Heart left ventricle (tissue), 16 donors: ENCODE measurements around the gene FAM118B. TPM values are rescaled to one million over a fixed set of nuclear protein-coding genes. Genes with fewer than 3 reads are reported as not detected.

ENCODE experiments used
- ATAC-seq, 4 donors: fragments of 200-7000 bp; cut with Tn5 transposase; one replicate each; pipeline ENCODE4 v1.9.1; 2020 to 2022; ENCODE audit warnings: moderate library complexity in 4 of 4, mild to moderate bottlenecking in 3 of 4, moderate number of reproducible peaks in 1 of 4
- DNase-seq, 5 donors: peaks; one replicate each; pipeline ENCODE4 v3.0.0-alpha.2; 2020
- H3K27ac ChIP-seq, 12 donors: fragments of 200-600 bp; sonication (generic) in 4 of 12; one replicate each; pipeline versions ENCODE4 v1.5.0 to v1.8.0; 2016 to 2022; ENCODE audit warnings: mild to moderate bottlenecking in 2 of 12
- H3K27me3 ChIP-seq, 9 donors: fragments of 200-600 bp; sonication (generic) in 2 of 9; one replicate each; pipeline versions ENCODE4 v1.5.1 to v1.8.0; 2016 to 2022; ENCODE audit warnings: mild to moderate bottlenecking in 3 of 9
- H3K36me3 ChIP-seq, 9 donors: fragments of 200-600 bp; sonication (generic) in 2 of 9; one replicate each; pipeline versions ENCODE4 v1.5.0 to v1.8.0; 2018 to 2022; ENCODE audit warnings: mild to moderate bottlenecking in 2 of 9
- H3K4me1 ChIP-seq, 12 donors: fragments of 200-600 bp; sonication (generic) in 4 of 12; one replicate each; pipeline versions ENCODE4 v1.5.0 to v1.8.0; 2016 to 2022; ENCODE audit warnings: mild to moderate bottlenecking in 3 of 12
- H3K4me3 ChIP-seq, 12 donors: fragments of 200-600 bp; sonication (generic) in 4 of 12; one replicate each; pipeline versions ENCODE4 v1.5.0 to v1.8.0; 2017 to 2022; ENCODE audit warnings: mild to moderate bottlenecking in 9 of 12, moderate library complexity in 4 of 12
- H3K9me3 ChIP-seq, 12 donors: fragments of 200-600 bp; sonication (generic) in 4 of 12; one replicate each; pipeline versions ENCODE4 v1.5.0 to v1.8.0; 2016 to 2022; ENCODE audit warnings: mild to moderate bottlenecking in 1 of 12
- POLR2A ChIP-seq, 2 donors: fragments of 450-650 bp; IDR thresholded peaks; one replicate each; pipeline ENCODE4 v1.6.1; 2017; ENCODE audit warnings: antibody characterized with exemption in 2 of 2, mild to moderate bottlenecking in 2 of 2, moderate library complexity in 2 of 2
- WGBS, 4 donors: extraction: QIAGEN DNeasy Blood & Tissue Kit in 2 of 4; methylation state at CpG; one replicate each; pipeline versions ENCODE4 v1.1.5 to v1.1.7; 2013 to 2018; 5-methylcytosine and 5-hydroxymethylcytosine counted together
- intact Hi-C, 10 donors: fragments of 100-400 bp; cut with DNase I; formaldehyde crosslinking; loops; one replicate each; pipeline versions ENCODE4 v1.11.1 to v1.14.2; 2022
- polyA plus RNA-seq, 2 donors: library from polyadenylated mRNA; stranded (reverse); fragments of 200-250 nt; gene quantifications; one replicate each; pipeline ENCODE4 v1.2.3, GENCODE V29; 2013
- total RNA-seq, 9 donors: library from RNA; depleted of rRNA in 2 of 9; stranded (reverse); fragments of >200 nt in 2 of 9; fragmentation: NEBNext Ultra II Directional in 3 of 9; extraction: Animal tissue kit (Norgen Biotek cat#: 25700) in 3 of 9; gene quantifications; one replicate each; pipeline versions ENCODE4 v1.1.0 to v1.2.4, GENCODE V29; 2016 to 2023
- TF ChIP-seq, protein P1 (sequence below), 12 donors: fragments of 200-600 bp; sonication (generic) in 4 of 12; IDR thresholded peaks; one replicate each; pipeline versions ENCODE4 v1.5.0 to v1.8.0; 2018 to 2022; ENCODE audit warnings: antibody characterized with exemption in 12 of 12, mild to moderate bottlenecking in 5 of 12
- donor health status: ischemic (EF 13 %, LVEDD 7.1; RV severe dilation, severe dysfunction).
- donor health status: healthy with polysubstance abuse.
- donor health status: DM: no; HTN: yes; CAD: no.
- donor health status: DM: no; HTN: no; CAD: no.
- donor health status: ischemic (EF 25% LVEDD 6.9; RV normal size, moderate dysfunction).
- donor health status: ischemic (EF 25% LVEDD 5.7; RV mildly dilated, moderate dysfunction).
- donor health status: healthy.
- donor health status: DM: yes; HTN: yes; CAD: no.
- donor health status: ischemic (EF 35%, LVEDD 5.7; RV mildly dilated, moderate dysfunction).
- donor health status: nonischemic (EF 11% LVEDD 7.7; RV severe dilation, severe dysfunction).
- donor health status: DM: yes; HTN: yes; CAD: no.
- donor health status: PGD.
- donor health status: ischemic (EF 29% LVEDD 5.4; RV normal size, mild dysfunction).
- donor health status: nonischemic (EF 23%, LVEDD 6.1; RV moderate dilation, normal function).

Gene FAM118B
- total and polyA plus RNA-seq, 11 donors, result 8.5 to 41.0 (median 21.8) TPM

DNA sequence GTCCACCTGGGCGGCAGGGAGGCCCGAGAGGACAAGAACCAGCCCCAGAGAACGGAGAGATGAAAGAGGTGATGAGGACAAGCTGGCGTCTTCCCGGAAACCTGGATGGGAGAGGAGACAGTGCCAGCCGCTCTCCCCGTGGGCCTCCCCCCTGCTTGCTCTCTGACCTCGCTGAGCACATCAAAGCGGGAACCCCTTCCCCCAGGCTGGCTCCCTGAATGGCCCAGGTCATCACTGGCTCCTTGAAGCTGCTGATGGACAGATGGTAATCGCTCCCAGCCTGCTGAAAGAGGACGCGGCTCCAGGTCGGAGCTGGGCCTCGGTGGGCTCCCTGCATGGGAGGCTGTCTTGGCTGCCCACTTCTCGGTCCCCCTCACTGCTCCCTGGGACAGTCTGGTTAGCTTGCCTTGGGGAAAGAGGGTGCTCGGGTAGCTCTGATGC, 18.5 kb upstream of the FAM118B start:
- H3K27ac ChIP-seq, result no peak overlapping the region
- 92 to 98% (median 96%) methylated on average over 8 to 16 of the region's 16 CpGs for WGBS, 4 donors
- H3K36me3 ChIP-seq, result peaks cover 0 to 68% (median 51%) of the 10 kb centered on the region in 9 donors
- DNase-seq (no peak), ATAC-seq (no peak)
- H3K4me3 ChIP-seq, result no peak overlapping the region
- intact Hi-C loops, result loop anchor here in 9 of 10 donors (1.0 to 10.0 kb wide), 6 partner anchors 128 to 271 kb away; partner anchors contain the start of gene CDON (in 5 of the 9)
- H3K9me3 ChIP-seq, result peaks cover 0 to 7% (median 0%) of the 10 kb centered on the region in 12 donors
- H3K4me1 ChIP-seq, result peaks cover 0 to 6% (median 0%) of the 10 kb centered on the region in 12 donors
- TF ChIP-seq, protein P1, sequence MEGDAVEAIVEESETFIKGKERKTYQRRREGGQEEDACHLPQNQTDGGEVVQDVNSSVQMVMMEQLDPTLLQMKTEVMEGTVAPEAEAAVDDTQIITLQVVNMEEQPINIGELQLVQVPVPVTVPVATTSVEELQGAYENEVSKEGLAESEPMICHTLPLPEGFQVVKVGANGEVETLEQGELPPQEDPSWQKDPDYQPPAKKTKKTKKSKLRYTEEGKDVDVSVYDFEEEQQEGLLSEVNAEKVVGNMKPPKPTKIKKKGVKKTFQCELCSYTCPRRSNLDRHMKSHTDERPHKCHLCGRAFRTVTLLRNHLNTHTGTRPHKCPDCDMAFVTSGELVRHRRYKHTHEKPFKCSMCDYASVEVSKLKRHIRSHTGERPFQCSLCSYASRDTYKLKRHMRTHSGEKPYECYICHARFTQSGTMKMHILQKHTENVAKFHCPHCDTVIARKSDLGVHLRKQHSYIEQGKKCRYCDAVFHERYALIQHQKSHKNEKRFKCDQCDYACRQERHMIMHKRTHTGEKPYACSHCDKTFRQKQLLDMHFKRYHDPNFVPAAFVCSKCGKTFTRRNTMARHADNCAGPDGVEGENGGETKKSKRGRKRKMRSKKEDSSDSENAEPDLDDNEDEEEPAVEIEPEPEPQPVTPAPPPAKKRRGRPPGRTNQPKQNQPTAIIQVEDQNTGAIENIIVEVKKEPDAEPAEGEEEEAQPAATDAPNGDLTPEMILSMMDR (IDR thresholded peaks at IDR 0.05), result no peak
- no peak for TF ChIP-seq POLR2A (IDR thresholded peaks at IDR 0.05)
- no peaks in the 10 kb centered on the region for H3K27me3 ChIP-seq

GRCh38 chr11:126194121-126194543, 17.4 kb upstream of the FAM118B start:
- Histone ChIP-seq H3K27ac (no peak overlapping the region), H3K4me3 (no peak overlapping the region), H3K36me3 (peaks cover 0 to 77% (median 62%) of the 10 kb centered on the region in 9 donors), H3K27me3 (no peaks in the 10 kb centered on the region), H3K4me1 (peaks cover 0 to 9% (median 0%) of the 10 kb centered on the region in 12 donors), H3K9me3 (peaks cover 0 to 7% (median 0%) of the 10 kb centered on the region in 12 donors)
- no peak for TF ChIP-seq POLR2A (IDR thresholded peaks at IDR 0.05)
- TF ChIP-seq, protein P1 (IDR thresholded peaks at IDR 0.05), result peak; percentile 45 to 83 (median 70)
- intact Hi-C loops, result loop anchor here (1.0 to 10.0 kb wide), 9 partner anchors 129 to 273 kb away; partner anchors contain the start of gene CDON (in 5 of the 10)
- DNase-seq, result no peak
- WGBS, 4 donors, result 34 to 39% (median 39%) methylated on average over 9 of the region's 9 CpGs
- peak; percentile 24 to 62 (median 44) for ATAC-seq

DNA sequence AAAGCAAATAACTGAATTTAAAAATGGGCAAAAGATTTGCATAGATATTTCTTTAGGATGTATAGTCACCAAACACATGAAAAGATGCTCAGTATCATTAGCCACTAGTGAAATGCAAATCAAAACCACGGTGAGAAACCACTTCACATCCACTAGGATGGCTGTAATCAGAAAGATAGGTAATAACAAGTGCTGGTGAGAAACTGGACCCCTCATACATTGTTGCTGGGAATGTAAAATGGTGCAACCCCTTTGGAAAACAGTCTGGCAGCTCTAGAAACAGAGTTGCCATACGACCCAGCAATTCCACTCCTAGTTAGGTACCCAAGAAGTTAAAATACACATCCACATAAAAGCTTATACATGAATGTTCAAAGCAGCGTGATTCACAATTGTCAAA, 16.5 kb upstream of the FAM118B start:
- DNase-seq (no peak), ATAC-seq (no peak)
- Histone ChIP-seq H3K4me3 (no peak overlapping the region), H3K9me3 (peaks cover 0 to 7% (median 0%) of the 10 kb centered on the region in 12 donors), H3K36me3 (peaks cover 0 to 84% (median 67%) of the 10 kb centered on the region in 9 donors), H3K4me1 (peaks cover 0 to 9% (median 0%) of the 10 kb centered on the region in 12 donors), H3K27ac (no peak overlapping the region), H3K27me3 (no peaks in the 10 kb centered on the region)
- 80 to 95% (median 93%) methylated on average over 3 of the region's 3 CpGs for WGBS, 4 donors
- intact Hi-C loops, result loop anchor here in 6 of 10 donors (2.0 to 10.0 kb wide), 2 partner anchors 130 to 272 kb away; partner anchors contain the start of gene CDON (in 4 of the 6)
- no peak for TF ChIP-seq POLR2A (IDR thresholded peaks at IDR 0.05)
- TF ChIP-seq, protein P1 (IDR thresholded peaks at IDR 0.05), result no peak

DNA sequence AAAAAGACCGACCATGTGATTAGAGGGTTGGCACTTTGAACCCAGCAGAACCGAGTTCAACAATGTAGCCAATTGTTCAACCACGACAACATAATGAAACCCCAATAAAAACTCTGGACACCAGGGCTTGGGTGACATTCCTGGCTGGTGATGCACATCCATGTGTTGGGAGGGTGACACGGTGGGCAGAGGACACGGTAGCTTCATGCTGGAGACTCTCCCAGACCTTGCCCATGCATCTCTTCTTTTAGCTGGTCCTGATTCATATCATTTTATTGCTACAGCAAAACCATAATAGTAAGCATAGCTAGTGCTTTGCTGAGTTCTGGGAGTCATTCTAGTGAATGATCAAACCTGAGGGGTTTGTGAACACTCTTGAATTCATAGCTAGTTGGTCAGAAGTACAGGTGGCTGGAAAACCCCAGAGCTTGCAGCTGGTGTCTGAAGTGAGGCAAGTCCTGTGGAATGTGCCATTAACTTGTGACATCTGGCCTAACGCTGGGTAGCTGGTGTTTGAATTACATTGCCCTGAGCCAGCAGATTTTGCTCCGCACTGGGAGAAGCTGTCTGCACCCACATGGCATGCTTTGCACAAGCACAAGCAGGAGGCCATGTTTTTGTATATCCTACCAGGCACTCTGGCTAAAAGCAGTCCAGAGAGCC, 14.2 kb upstream of the FAM118B start:
- Histone ChIP-seq H3K4me1 (peaks cover 0 to 15% (median 5%) of the 10 kb centered on the region in 12 donors), H3K27ac (no peak overlapping the region), H3K4me3 (no peak overlapping the region), H3K36me3 (peaks cover 0 to 89% (median 80%) of the 10 kb centered on the region in 9 donors), H3K27me3 (no peaks in the 10 kb centered on the region), H3K9me3 (peaks cover 0 to 7% (median 0%) of the 10 kb centered on the region in 12 donors)
- DNase-seq (no peak), ATAC-seq (peak in 2 of 4 donors; percentile 41 to 45)
- 80 to 93% (median 84%) methylated on average over 7 of the region's 7 CpGs for WGBS, 4 donors
- intact Hi-C loops, result loop anchor here in 4 of 10 donors (10.0 kb wide), 1 partner anchor 133 kb away; the partner anchor contains the start of gene CDON (in 4 of the 4)
- TF ChIP-seq, protein P1 (IDR thresholded peaks at IDR 0.05), result no peak
- no peak for TF ChIP-seq POLR2A (IDR thresholded peaks at IDR 0.05)
